Breast epithelium (tissue), 4 donors: ENCODE results near the gene SPRED2. TPM values are rescaled to one million over a fixed set of nuclear protein-coding genes. Genes with fewer than 3 reads are reported as not detected.

ENCODE experiments used
- DNase-seq, 2 donors: peaks; one replicate each; pipeline ENCODE4 v3.0.0-alpha.2; 2019; ENCODE audit warnings: low spot score in 2 of 2
- H3K27ac ChIP-seq, 2 donors: fragments of 200-600 bp; sonication (generic) in 1 of 2; one replicate each; pipeline ENCODE4 v1.5.1; 2016 to 2019; ENCODE audit warnings: mild to moderate bottlenecking in 1 of 2
- H3K27me3 ChIP-seq, 2 donors: fragments of 200-600 bp; sonication (generic) in 1 of 2; one replicate each; pipeline versions ENCODE4 v1.5.1 to v1.6.0; 2017 to 2019; ENCODE audit warnings: control low read depth in 1 of 2, mild to moderate bottlenecking in 1 of 2
- H3K36me3 ChIP-seq: fragments of 200-600 bp; one replicate; pipeline ENCODE4 v1.5.1; 2019
- H3K4me1 ChIP-seq, 2 donors: fragments of 200-600 bp; sonication (generic); one replicate each; pipeline ENCODE4 v1.5.1; 2016 to 2019; ENCODE audit warnings: control low read depth in 1 of 2
- H3K4me3 ChIP-seq, 3 donors: fragments of 200-600 bp; sonication (generic); 1 replicate in 2 of 3; 2 replicates in 1 of 3; pipeline ENCODE4 v1.5.1; 2016 to 2019; ENCODE audit warnings: mild to moderate bottlenecking in 3 of 3, moderate library complexity in 2 of 3
- H3K9me3 ChIP-seq, 2 donors: fragments of 200-600 bp; sonication (generic) in 1 of 2; one replicate each; pipeline ENCODE4 v1.5.1; 2016 to 2019; ENCODE audit warnings: control low read depth in 1 of 2
- CTCF ChIP-seq, 3 donors: fragments of 450-650 bp; IDR thresholded peaks; one replicate each; pipeline ENCODE4 v1.5.1; 2016 to 2017; ENCODE audit warnings: antibody characterized with exemption in 3 of 3, mild to moderate bottlenecking in 3 of 3, moderate library complexity in 3 of 3
- POLR2A ChIP-seq: fragments of 450-650 bp; IDR thresholded peaks from one replicate; pipeline ENCODE4 v1.6.1; 2016; ENCODE audit warnings: antibody characterized with exemption, mild to moderate bottlenecking, moderate library complexity
- POLR2AphosphoS5 ChIP-seq, 3 donors: sonication (generic); formaldehyde crosslinking; IDR thresholded peaks; one replicate each; pipeline ENCODE4 v1.6.1; 2017; ENCODE audit warnings: antibody characterized with exemption in 3 of 3
- intact Hi-C: fragments of 100-400 bp; cut with DNase I; formaldehyde crosslinking; loops from one replicate; pipeline ENCODE4 v1.15.1; 2023; ENCODE audit warnings: low total_unique reads
- total RNA-seq, 3 donors: library from RNA; depleted of rRNA; stranded (reverse); fragments of >200 nt; gene quantifications; one replicate each; pipeline ENCODE4 v1.1.0, GENCODE V29; 2016

SPRED2 gene
- total RNA-seq, 3 donors from 2014 or later = 14.6 to 25.2 (median 25.2) TPM

- intact Hi-C loops = loop anchor here (10.0 kb wide), 1 partner anchor 127 kb away; no protein-coding TSS in a partner anchor
- peak; percentile 54 to 55 for DNase-seq
Observed at GRCh38 chr2:65431421-65432226, 775 bp downstream of the SPRED2 start.

DNA sequence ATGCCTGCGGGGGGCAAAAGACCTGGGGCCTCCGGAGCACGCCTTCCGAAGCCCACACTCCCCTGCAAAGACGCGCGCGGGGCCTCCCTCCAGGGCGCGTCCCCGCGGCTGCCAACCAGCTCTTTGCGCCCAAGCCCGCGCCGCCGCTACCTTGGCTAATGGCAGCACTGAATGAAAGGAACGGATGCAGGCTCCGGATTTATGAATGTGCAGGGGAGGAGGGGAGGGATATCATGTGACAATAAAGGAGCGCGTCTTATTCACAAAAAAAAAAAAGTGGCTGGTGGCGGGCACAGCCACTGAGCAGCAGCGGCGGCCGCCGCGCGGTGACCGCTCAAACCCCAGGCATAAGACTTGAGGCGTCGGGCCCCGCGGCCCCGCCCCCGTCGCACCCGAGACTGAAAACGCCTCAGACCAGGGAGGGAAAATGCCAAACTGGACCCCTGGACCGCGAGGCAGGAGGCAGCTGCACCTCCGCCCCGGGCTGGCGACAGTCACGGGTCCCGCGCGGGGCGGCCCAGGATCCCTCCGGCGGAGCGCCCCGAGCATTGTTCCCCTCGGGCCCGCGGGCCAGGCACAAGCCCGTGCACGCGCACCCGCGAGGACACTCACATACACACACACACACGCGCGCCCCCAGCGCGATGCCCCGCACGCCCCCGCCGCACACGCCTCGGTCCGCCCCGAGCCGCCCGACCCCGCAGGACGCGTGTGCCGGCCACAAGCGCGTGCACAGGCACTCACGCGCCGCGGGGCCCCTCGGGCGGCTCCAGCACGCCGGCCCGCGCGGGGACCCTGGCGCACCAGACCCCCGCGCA is 1.6 kb downstream of the SPRED2 start:
- Histone ChIP-seq H3K36me3 (no peaks in the 10 kb centered on the region), H3K4me3 (peak overlapping the region; percentile 90 to 96 (median 91)), H3K27me3 (no peaks in the 10 kb centered on the region), H3K4me1 (peaks cover 0 to 3% of the 10 kb centered on the region in 2 donors), H3K9me3 (no peaks in the 10 kb centered on the region), H3K27ac (peak overlapping the region; percentile 98 to 99)
- intact Hi-C loops = loop anchor here (10.0 kb wide), 1 partner anchor 126 kb away; no protein-coding TSS in a partner anchor
- TF ChIP-seq POLR2A = no peak
- TF ChIP-seq POLR2AphosphoS5 (IDR thresholded peaks at IDR 0.05) = peak; percentile 32 to 58 (median 33)
- TF ChIP-seq CTCF (IDR thresholded peaks at IDR 0.05) = peak in 2 of 3 donors; percentile 23 to 28
- peak in 1 of 2 donors; percentile 63 for DNase-seq

More at GRCh38 chr2:65431421-65432226, 775 bp downstream of the SPRED2 start:
- Histone ChIP-seq H3K36me3 (no peaks in the 10 kb centered on the region), H3K4me1 (peaks cover 0 to 3% of the 10 kb centered on the region in 2 donors), H3K27me3 (no peaks in the 10 kb centered on the region), H3K4me3 (peak overlapping the region; percentile 90 to 96 (median 91)), H3K27ac (peak overlapping the region; percentile 98 to 99), H3K9me3 (no peaks in the 10 kb centered on the region)
- TF ChIP-seq POLR2AphosphoS5 (IDR thresholded peaks at IDR 0.05) (peak in 1 of 3 donors; percentile 11), POLR2A (no peak), CTCF (IDR thresholded peaks at IDR 0.05) (no peak)

DNA sequence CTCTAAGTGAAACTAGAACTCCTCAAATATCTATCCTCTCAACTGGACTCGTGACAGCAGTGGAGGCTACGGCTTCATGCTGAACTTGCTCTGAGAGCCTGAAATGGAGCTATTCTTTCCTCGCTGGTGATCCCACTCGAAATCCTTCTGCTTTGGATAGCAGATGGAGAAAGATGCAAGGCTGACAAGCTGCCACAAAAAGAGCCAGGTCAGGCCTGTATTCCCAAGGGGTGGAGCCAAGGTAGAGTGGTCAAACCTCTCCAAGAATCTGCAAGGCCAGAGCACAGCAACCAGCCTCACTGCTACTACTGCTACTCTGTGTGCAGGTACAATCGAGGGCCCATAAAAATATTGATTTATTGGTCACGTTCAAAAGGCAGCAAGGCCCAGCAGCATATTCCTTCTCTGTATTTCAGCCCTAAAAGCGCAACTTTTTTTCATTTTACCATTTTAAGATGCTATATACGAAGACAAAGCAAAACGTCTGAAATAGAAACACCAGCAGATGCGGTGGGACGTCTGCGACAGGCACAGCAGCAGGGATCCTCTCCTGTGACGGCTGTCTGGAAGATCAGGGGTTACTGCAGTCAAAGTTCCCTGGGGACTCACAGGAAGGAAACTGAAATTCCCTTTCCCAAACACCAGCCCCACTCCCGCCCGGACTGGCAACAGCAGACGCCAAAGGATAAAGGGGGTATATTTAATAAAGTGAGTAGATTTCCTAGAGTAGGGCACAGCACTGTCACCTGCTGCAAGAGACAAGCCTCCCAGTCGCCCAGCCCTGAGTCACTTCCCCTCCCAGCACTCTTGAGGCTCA is 2.4 kb downstream of the SPRED2 start:
- TF ChIP-seq CTCF (IDR thresholded peaks at IDR 0.05) = no peak
- TF ChIP-seq POLR2A = no peak
- no peak for TF ChIP-seq POLR2AphosphoS5 (IDR thresholded peaks at IDR 0.05)
- no peaks in the 10 kb centered on the region for H3K36me3 ChIP-seq
- peak overlapping the region; percentile 98 to 99 for H3K27ac ChIP-seq
- H3K4me3 ChIP-seq = peak overlapping the region; percentile 90 to 96 (median 91)
- H3K4me1 ChIP-seq = no peaks in the 10 kb centered on the region
- no peaks in the 10 kb centered on the region for H3K9me3 ChIP-seq
- no peak for DNase-seq
- no peaks in the 10 kb centered on the region for H3K27me3 ChIP-seq
- intact Hi-C loops = loop anchor here (10.0 kb wide), 1 partner anchor 125 kb away; no protein-coding TSS in a partner anchor

DNA sequence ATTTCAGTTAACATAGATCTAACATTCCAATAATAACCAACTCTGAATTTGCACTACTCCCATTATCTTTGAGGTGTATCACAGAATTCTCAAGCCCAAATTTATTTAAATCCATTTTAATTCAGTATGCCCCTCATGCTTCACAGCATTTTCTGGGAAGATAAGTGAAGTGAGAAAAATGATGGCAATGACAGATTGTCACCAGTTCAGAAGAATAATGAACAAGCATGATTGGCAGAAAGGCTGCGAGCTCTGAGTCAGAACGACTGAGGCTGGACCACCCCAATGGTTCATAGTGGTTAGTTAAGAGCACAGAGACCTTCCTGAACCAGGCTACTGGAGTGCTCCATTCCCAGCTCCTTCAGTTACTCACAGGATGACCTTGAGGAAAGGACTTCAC is 4.9 kb downstream of the SPRED2 start:
- no peak overlapping the region for H3K4me3 ChIP-seq
- no peaks in the 10 kb centered on the region for H3K4me1 ChIP-seq
- DNase-seq = no peak
- H3K36me3 ChIP-seq = no peaks in the 10 kb centered on the region
- no peaks in the 10 kb centered on the region for H3K9me3 ChIP-seq
- no peaks in the 10 kb centered on the region for H3K27me3 ChIP-seq
- H3K27ac ChIP-seq = no peak overlapping the region
- intact Hi-C loops = no loop called here
- no peak for TF ChIP-seq POLR2A
- TF ChIP-seq CTCF (IDR thresholded peaks at IDR 0.05) = no peak
- TF ChIP-seq POLR2AphosphoS5 (IDR thresholded peaks at IDR 0.05) = no peak
